ENCODE data around the gene NEDD4. TPM values are rescaled to one million over a fixed set of nuclear protein-coding genes. Genes with fewer than 3 reads are reported as not detected.

The NEDD4 gene
- total RNA-seq, 4 donors from 2014 or later: 16.1 to 55.3 (median 26.6) TPM

GRCh38 chr15:55819397-55820034 lies 173.9 kb downstream of the NEDD4 start:
- WGBS: 79% methylated on average over 10 of the region's 10 CpGs
- Histone ChIP-seq H3K4me1 (peaks cover 3% of the 10 kb centered on the region), H3K9me3 (no peaks in the 10 kb centered on the region), H3K27me3 (no peaks in the 10 kb centered on the region), H3K27ac (no peak overlapping the region), H3K4me3 (no peak overlapping the region), H3K36me3 (no peaks in the 10 kb centered on the region)
- TF ChIP-seq EP300 (IDR thresholded peaks at IDR 0.05) (no peak), POLR2AphosphoS5 (IDR thresholded peaks at IDR 0.05) (no peak), POLR2A (IDR thresholded peaks at IDR 0.05) (no peak), CTCF (IDR thresholded peaks at IDR 0.05) (no peak)
- no peak for DNase-seq (ENCODE audit: low spot score in 2 of 2)

DNA sequence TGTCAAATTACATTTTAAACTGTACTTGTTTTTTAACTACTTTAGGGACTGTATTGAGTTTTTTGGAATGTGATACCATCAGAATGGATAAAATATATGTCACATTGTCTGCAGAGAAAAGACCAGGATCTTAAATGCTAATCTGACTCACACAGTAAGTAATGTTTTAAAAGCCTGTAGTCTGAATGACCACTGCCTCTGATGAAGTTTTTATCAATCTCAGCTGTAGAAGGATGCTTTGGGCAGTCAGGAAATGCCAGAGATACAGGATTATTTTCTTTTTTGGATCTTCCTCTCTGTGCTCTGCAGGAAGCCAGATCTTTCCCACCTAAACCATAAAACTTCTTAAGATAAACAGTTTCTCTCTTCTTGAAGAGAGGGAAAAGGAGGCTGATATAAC lies 177.4 kb downstream of the NEDD4 start:
- no peak for TF ChIP-seq POLR2AphosphoS5 (IDR thresholded peaks at IDR 0.05)
- TF ChIP-seq EP300 (IDR thresholded peaks at IDR 0.05): no peak
- TF ChIP-seq POLR2A (IDR thresholded peaks at IDR 0.05): no peak
- TF ChIP-seq CTCF (IDR thresholded peaks at IDR 0.05): no peak

GRCh38 chr15:55802600-55803376 lies 190.6 kb downstream of the NEDD4 start:
- 72% methylated on average over 5 of the region's 5 CpGs for WGBS
- TF ChIP-seq POLR2AphosphoS5 (IDR thresholded peaks at IDR 0.05): no peak
- TF ChIP-seq CTCF (IDR thresholded peaks at IDR 0.05): no peak
- no peak for TF ChIP-seq EP300 (IDR thresholded peaks at IDR 0.05)
- no peak for TF ChIP-seq POLR2A (IDR thresholded peaks at IDR 0.05)
- H3K27me3 ChIP-seq: peaks cover 3% of the 10 kb centered on the region

More for the DNA sequence above, 177.4 kb downstream of the NEDD4 start:
- Histone ChIP-seq H3K9me3 (no peaks in the 10 kb centered on the region), H3K4me1 (no peaks in the 10 kb centered on the region), H3K27ac (no peak overlapping the region), H3K27me3 (no peaks in the 10 kb centered on the region), H3K36me3 (no peaks in the 10 kb centered on the region), H3K4me3 (no peak overlapping the region)
- no peak for DNase-seq (ENCODE audit: low spot score in 2 of 2)

GRCh38 chr15:55800216-55800615 lies 193.2 kb downstream of the NEDD4 start:
- DNase-seq (ENCODE audit: low spot score in 2 of 2): no peak
- Histone ChIP-seq H3K9me3 (no peaks in the 10 kb centered on the region), H3K27me3 (peaks cover 3% of the 10 kb centered on the region), H3K4me3 (no peak overlapping the region), H3K4me1 (peaks cover 3% of the 10 kb centered on the region), H3K27ac (no peak overlapping the region), H3K36me3 (no peaks in the 10 kb centered on the region)
- TF ChIP-seq POLR2AphosphoS5 (IDR thresholded peaks at IDR 0.05) (no peak), POLR2A (IDR thresholded peaks at IDR 0.05) (no peak), EP300 (IDR thresholded peaks at IDR 0.05) (no peak), CTCF (IDR thresholded peaks at IDR 0.05) (no peak)
- 73% methylated on average over 2 of the region's 2 CpGs for WGBS

More at GRCh38 chr15:55802600-55803376, 190.6 kb downstream of the NEDD4 start:
- Histone ChIP-seq H3K4me3 (no peak overlapping the region), H3K4me1 (no peaks in the 10 kb centered on the region), H3K36me3 (no peaks in the 10 kb centered on the region), H3K27ac (no peak overlapping the region), H3K9me3 (no peaks in the 10 kb centered on the region)
- DNase-seq (ENCODE audit: low spot score in 2 of 2): no peak
